GM19397 (cell line): Measurements from ENCODE around the gene SNRPB.

Experiments used
- ATAC-seq: cut with Tn5 transposase; IDR thresholded peaks from one replicate; pipeline ENCODE4 v1.9.1; 2021; ENCODE audit warnings: mild to moderate bottlenecking, moderate library complexity; ENCODE audit not compliant: unreplicated experiment

SNRPB gene

GRCh38 chr20:2430538-2430937, 40.1 kb downstream of the SNRPB start:
- ATAC-seq = no peak

DNA sequence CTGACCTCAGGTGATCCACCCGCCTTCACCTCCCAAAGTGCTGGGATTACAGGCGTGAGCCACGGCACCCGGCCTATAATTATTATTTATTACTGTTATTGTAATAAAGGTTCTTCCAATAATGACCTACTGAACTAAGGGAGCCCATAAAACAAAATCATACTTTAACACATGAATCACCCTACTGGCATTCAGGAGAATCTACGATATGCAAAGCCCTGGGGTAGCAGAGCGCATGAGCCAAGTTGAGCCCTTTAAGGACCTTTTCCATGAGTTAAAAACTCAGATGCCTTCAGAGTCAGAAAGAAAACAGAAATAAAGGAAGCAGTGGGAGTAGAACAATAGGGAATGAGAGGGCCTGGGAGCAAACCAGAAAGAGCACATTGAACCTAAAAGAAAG, 41.5 kb downstream of the SNRPB start:
- no peak for ATAC-seq

DNA sequence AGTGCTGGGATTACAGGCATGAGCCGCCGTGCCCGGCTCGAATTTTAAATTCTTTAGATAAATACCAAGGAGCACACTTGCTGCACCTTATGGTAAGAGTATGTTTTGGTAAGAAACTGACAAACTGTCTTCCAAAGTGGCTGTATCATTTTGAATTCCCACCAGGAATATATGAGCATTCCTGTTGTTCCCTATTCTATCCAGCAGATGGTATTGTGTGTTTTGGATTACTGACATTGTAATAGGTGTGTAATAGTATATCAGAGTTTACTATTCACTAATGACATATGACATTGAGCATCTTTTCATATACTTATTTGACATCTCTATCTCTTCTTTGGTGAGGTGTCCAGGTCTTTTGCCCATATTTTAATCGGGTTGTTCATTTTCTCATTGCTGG, 49.3 kb downstream of the SNRPB start:
- ATAC-seq = no peak

DNA sequence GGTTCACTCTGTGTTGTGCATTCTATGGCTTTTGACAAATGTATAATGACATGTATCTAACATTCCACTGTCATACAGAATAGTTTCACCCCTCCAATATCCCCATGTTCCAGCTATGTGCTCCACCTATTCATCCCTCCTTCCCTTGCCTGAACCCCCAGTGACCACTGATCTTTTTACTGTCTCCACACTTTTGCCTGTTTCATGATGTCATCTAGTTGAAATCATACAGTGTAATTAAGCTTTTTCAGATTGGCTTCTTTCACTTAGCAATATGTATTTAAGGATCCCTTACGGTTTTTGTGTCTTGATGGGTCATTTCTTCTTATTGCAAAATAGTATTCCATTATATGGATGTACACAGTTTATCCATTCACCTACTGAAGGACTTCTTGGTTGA, 50.1 kb downstream of the SNRPB start:
- no peak for ATAC-seq

DNA sequence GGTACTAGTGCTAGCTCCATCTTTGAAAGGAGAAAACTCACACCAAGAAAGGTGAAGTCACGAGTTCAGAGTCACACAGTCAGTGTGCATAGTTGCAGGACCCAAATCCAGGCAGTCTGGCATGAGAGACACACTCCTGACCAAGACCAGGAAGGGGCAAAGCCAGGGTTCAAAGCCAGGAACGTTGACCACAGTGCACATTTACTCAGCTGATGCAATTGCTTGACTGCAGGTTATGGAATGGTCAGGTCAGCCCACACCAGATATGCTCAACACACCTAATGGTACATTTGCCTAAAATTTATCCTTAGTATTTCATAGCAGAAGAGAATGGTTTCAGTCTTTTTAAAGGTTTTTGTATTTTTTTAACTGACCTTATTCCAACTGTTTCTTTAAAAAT, 52.2 kb downstream of the SNRPB start:
- no peak for ATAC-seq

- no peak for ATAC-seq
Observed at GRCh38 chr20:2417213-2417541, 53.4 kb downstream of the SNRPB start.

DNA sequence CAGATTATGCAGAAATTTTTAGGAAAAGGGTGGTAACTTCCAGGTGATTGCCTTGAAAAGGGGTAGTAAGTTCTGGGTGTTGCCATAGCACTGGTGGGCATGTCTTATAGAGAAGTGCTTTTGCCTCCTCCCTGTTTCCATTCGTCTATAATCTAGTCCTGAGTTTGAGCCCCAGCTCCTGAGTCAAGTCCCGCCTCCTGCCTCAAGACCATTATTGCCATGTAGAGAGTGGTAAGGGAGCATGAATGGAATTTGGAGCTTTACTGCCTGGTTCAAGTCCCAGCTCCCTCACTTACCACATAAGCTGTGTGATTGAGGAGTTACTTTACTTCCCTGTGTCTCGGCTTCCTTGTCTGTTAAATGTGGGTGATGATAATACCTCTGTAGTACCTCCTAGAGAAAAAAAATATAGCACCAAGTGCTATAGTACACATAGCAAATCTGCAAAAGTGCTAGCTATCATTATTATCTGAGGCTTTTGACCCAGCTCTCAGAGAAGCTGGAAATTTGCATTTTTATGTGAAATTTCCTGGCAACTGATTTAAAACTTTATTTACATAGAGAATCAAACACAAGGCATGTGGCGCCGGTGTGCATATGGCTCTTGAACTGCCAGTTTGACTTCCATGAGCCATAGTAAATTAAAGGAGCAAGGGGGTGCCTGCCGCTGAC, 53.9 kb downstream of the SNRPB start:
- no peak for ATAC-seq
